HG03342 (cell line): Measurements from ENCODE around the gene ZNF726.
"Not testable (repeated sequence)": the region's sequence is repeated elsewhere in the genome, so short reads cannot be mapped to it uniquely, and the experiment has no call there.

Source experiments
- ATAC-seq: cut with Tn5 transposase; IDR thresholded peaks from one replicate; pipeline ENCODE4 v1.9.1; 2021; ENCODE audit warnings: mild to moderate bottlenecking, moderate library complexity; ENCODE audit not compliant: unreplicated experiment

ZNF726 gene

GRCh38 chr19:23914402-23915286 lies at the start of gene ZNF726:
Gene ZNF726 (plus strand): TSS chr19:23914886. CDS start chr19:23914995, 109 bp downstream.
- ATAC-seq: peak; percentile 98

GRCh38 chr19:23867895-23868294 lies 46.8 kb upstream of the ZNF726 start:
- no peak for ATAC-seq

- ATAC-seq: no peak
Measured at GRCh38 chr19:23868630-23869029, 46.1 kb upstream of the ZNF726 start.

- ATAC-seq: no peak
Measured at GRCh38 chr19:23872282-23872919, 42.3 kb upstream of the ZNF726 start.

GRCh38 chr19:23876261-23876660 lies 38.4 kb upstream of the ZNF726 start:
- no peak for ATAC-seq

- not testable (repeated sequence) for ATAC-seq
Measured at GRCh38 chr19:23876756-23877155, 37.9 kb upstream of the ZNF726 start.

- ATAC-seq: no peak
Measured at GRCh38 chr19:23882493-23882892, 32.2 kb upstream of the ZNF726 start.

GRCh38 chr19:23884363-23884762 lies 30.3 kb upstream of the ZNF726 start:
- ATAC-seq: no peak

- ATAC-seq: no peak
Measured at GRCh38 chr19:23887642-23888041, 27.0 kb upstream of the ZNF726 start.

- not testable (repeated sequence) for ATAC-seq
Measured at GRCh38 chr19:23896096-23896495, 18.6 kb upstream of the ZNF726 start.

- ATAC-seq: no peak
Measured at GRCh38 chr19:23896912-23897311, 17.8 kb upstream of the ZNF726 start.

GRCh38 chr19:23901360-23901759 lies 13.3 kb upstream of the ZNF726 start:
- no peak for ATAC-seq

- ATAC-seq: no peak
Measured at GRCh38 chr19:23904406-23904805, 10.3 kb upstream of the ZNF726 start.

GRCh38 chr19:23905771-23906170 lies 8.9 kb upstream of the ZNF726 start:
- ATAC-seq: no peak

GRCh38 chr19:23906835-23907234 lies 7.9 kb upstream of the ZNF726 start:
- ATAC-seq: no peak

- ATAC-seq: no peak
Measured at GRCh38 chr19:23908165-23908564, 6.5 kb upstream of the ZNF726 start.

GRCh38 chr19:23909222-23909621 lies 5.5 kb upstream of the ZNF726 start:
- ATAC-seq: no peak

GRCh38 chr19:23913931-23914330 lies 755 bp upstream of the ZNF726 start:
- no peak for ATAC-seq

GRCh38 chr19:23916991-23917390 lies 2.3 kb downstream of the ZNF726 start:
- no peak for ATAC-seq

GRCh38 chr19:23917856-23918255 lies 3.2 kb downstream of the ZNF726 start:
- ATAC-seq: no peak

- ATAC-seq: no peak
Measured at GRCh38 chr19:23925285-23925684, 10.6 kb downstream of the ZNF726 start.

GRCh38 chr19:23932878-23933277 lies 18.2 kb downstream of the ZNF726 start:
- ATAC-seq: no peak
